ENCODE measurements around the gene TNFAIP3.
"Not testable (repeated sequence)": the region's sequence is repeated elsewhere in the genome, so short reads cannot be mapped to it uniquely, and the experiment has no call there.

TNFAIP3 gene

GRCh38 chr6:137881522-137881886, 14.4 kb downstream of the TNFAIP3 start:
- TF ChIP-seq CTCF (IDR thresholded peaks at IDR 0.05; ENCODE audit: low read depth, low read length): no peak
- H3K4me3 ChIP-seq (replicated peaks in 1 of 2; ENCODE audit: low read depth in 2 of 2, low read length in 2 of 2): no peak overlapping the region
- peak in 1 of 2 donors; percentile 23 for DNase-seq (ENCODE audit: low read depth in 2 of 2)

DNA sequence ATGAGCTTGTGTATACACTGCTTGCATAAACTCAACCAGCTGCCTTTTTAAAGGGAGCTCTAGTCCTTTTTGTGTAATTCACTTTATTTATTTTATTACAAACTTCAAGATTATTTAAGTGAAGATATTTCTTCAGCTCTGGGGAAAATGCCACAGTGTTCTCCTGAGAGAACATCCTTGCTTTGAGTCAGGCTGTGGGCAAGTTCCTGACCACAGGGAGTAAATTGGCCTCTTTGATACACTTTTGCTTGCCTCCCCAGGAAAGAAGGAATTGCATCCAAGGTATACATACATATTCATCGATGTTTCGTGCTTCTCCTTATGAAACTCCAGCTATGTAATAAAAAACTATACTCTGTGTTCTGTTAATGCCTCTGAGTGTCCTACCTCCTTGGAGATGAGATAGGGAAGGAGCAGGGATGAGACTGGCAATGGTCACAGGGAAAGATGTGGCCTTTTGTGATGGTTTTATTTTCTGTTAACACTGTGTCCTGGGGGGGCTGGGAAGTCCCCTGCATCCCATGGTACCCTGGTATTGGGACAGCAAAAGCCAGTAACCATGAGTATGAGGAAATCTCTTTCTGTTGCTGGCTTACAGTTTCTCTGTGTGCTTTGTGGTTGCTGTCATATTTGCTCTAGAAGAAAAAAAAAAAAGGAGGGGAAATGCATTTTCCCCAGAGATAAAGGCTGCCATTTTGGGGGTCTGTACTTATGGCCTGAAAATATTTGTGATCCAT, 15.3 kb downstream of the TNFAIP3 start:
- TF ChIP-seq CTCF (IDR thresholded peaks at IDR 0.05; ENCODE audit: low read depth, low read length): no peak
- DNase-seq (ENCODE audit: low read depth in 2 of 2): peak in 1 of 2 donors; percentile 80
- no peak overlapping the region for H3K4me3 ChIP-seq (replicated peaks in 1 of 2; ENCODE audit: low read depth in 2 of 2, low read length in 2 of 2)

DNA sequence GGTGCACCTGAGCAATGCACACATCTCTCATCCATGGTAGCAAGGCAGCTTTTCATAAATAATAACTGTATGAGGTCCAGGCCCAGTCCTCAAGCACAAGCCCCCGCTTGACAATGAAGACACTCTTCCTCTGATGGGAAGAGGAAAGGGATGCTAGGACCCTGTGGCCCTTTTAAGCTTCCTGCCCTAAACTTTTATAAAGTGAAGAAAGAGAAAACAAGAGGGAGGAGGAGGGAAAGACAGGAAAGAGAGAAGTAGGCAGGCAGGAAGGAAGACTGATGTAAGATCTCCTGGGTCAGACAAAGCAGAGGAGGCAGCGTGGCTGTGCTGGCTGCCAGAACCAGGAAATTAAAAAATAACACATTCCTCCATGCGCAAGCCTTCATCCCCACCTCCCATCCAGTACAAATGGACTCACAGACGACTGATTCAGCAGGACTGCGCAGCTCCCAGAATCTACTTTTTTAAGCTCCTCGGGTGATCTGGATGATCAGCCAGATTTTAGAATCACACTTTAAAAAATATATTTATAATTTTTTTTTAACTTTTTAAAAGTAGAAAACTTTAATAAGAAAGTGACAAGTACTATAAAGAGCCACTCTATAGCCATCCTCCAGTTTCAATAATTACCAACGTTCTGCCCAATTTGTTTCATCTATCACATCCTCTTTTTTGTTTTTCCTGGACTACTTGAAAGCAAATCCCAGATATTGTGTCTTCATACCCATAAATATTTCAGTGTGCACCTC, 16.5 kb downstream of the TNFAIP3 start:
- H3K4me3 ChIP-seq (replicated peaks in 1 of 2; ENCODE audit: low read depth in 2 of 2, low read length in 2 of 2): no peak overlapping the region
- TF ChIP-seq CTCF (IDR thresholded peaks at IDR 0.05; ENCODE audit: low read depth, low read length): no peak
- DNase-seq (ENCODE audit: low read depth in 2 of 2): peak; percentile 62 to 84

- peak in 1 of 2 donors; percentile 27 for DNase-seq (ENCODE audit: low read depth in 2 of 2)
- no peak for TF ChIP-seq CTCF (IDR thresholded peaks at IDR 0.05; ENCODE audit: low read depth, low read length)
- no peak overlapping the region for H3K4me3 ChIP-seq (replicated peaks in 1 of 2; ENCODE audit: low read depth in 2 of 2, low read length in 2 of 2)
Measured at GRCh38 chr6:137884149-137884909, 17.3 kb downstream of the TNFAIP3 start.

- DNase-seq (ENCODE audit: low read depth in 2 of 2); H3K4me3 ChIP-seq (replicated peaks in 1 of 2; ENCODE audit: low read depth in 2 of 2, low read length in 2 of 2): not testable (repeated sequence)
Measured at GRCh38 chr6:137884910-137885229, 17.8 kb downstream of the TNFAIP3 start.

GRCh38 chr6:137886226-137886625, 19.2 kb downstream of the TNFAIP3 start:
- not testable (repeated sequence) for DNase-seq (ENCODE audit: low read depth in 2 of 2); H3K4me3 ChIP-seq (replicated peaks in 1 of 2; ENCODE audit: low read depth in 2 of 2, low read length in 2 of 2)

GRCh38 chr6:137890983-137891537, 24.0 kb downstream of the TNFAIP3 start:
- DNase-seq (ENCODE audit: low read depth in 2 of 2): no peak
- no peak overlapping the region for H3K4me3 ChIP-seq (replicated peaks in 1 of 2; ENCODE audit: low read depth in 2 of 2, low read length in 2 of 2)
- no peak for TF ChIP-seq CTCF (IDR thresholded peaks at IDR 0.05; ENCODE audit: low read depth, low read length)
